Heart left ventricle (tissue), 13 donors: ENCODE results near the gene FOXO3B.
"Not testable (repeated sequence)": the region's sequence is repeated elsewhere in the genome, so short reads cannot be mapped to it uniquely, and the experiment has no call there.

ENCODE experiments used
- CTCF ChIP-seq, 12 donors: fragments of 200-600 bp; sonication (generic) in 4 of 12; IDR thresholded peaks; one replicate each; pipeline versions ENCODE4 v1.5.0 to v1.8.0; 2018 to 2022; ENCODE audit warnings: antibody characterized with exemption in 12 of 12, mild to moderate bottlenecking in 5 of 12
- POLR2A ChIP-seq, 2 donors: fragments of 450-650 bp; IDR thresholded peaks; one replicate each; pipeline ENCODE4 v1.6.1; 2017; ENCODE audit warnings: antibody characterized with exemption in 2 of 2, mild to moderate bottlenecking in 2 of 2, moderate library complexity in 2 of 2
- donor health status: ischemic (EF 13 %, LVEDD 7.1; RV severe dilation, severe dysfunction).
- donor health status: DM: no; HTN: yes; CAD: no.
- donor health status: DM: no; HTN: no; CAD: no.
- donor health status: ischemic (EF 25% LVEDD 6.9; RV normal size, moderate dysfunction).
- donor health status: ischemic (EF 25% LVEDD 5.7; RV mildly dilated, moderate dysfunction).
- donor health status: ischemic (EF 35%, LVEDD 5.7; RV mildly dilated, moderate dysfunction).
- donor health status: nonischemic (EF 11% LVEDD 7.7; RV severe dilation, severe dysfunction).
- donor health status: DM: yes; HTN: yes; CAD: no.
- donor health status: PGD.
- donor health status: ischemic (EF 29% LVEDD 5.4; RV normal size, mild dysfunction).
- donor health status: nonischemic (EF 23%, LVEDD 6.1; RV moderate dilation, normal function).

DNA sequence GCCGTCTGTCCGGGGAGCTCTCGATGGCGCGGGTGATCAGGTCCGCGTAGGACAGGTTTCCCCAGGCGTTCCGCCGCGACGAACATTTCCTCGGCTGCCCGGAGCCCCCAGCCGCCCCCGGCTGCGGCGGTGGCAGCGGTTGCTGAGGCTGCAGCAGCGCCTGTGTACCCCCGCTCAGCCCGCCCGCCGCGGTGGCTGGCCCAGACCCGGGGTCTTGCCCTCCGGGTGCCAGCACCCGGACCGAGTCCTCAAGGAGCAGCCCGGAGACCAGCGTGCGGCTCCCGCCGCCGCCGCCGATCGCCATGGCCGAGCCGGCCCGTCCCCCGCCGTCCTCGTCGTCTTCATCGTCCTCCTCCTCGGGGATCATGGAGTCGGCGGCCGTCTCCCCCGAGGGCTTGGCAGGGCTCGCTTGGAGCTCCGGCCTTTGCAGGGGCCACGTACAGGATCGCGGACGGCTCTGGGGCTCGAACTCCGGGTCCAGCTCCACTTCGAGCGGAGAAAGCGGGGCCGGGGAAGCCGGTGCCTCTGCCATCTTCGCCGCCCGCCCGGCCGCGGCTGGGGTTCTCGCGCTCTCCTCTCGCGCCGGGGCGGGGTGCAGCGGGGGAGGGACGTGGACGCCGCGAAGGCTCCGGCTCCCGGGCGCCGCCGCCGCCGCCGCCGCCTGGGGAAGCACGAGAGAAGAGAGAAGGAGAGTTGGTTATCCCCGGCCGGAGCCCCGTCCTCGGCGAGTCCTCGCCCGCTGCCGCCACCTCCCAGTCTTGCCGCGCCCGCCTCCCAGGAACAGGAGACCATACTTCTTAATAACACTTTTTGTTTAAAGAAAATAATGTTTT lies 9.5 kb downstream of the FOXO3B start:
- TF ChIP-seq CTCF, POLR2A (IDR thresholded peaks at IDR 0.05): not testable (repeated sequence)
